H1 (cell line): ENCODE measurements around the gene CCDC137. TPM values are rescaled to one million over a fixed set of nuclear protein-coding genes. Genes with fewer than 3 reads are reported as not detected.

ENCODE experiments used
- CBX5 ChIP-seq: fragments of 300-800, 300-1000 bp; sonication (generic); IDR thresholded peaks from 2 replicates; pipeline ENCODE4 v1.7.1; 2016; ENCODE audit warnings: antibody characterized with exemption, low read length, low read depth
- CHD7 ChIP-seq: fragments of 300-600 bp; sonication (generic); IDR thresholded peaks from 2 replicates; pipeline ENCODE4 v1.7.1; 2012; ENCODE audit warnings: low read length, moderate library complexity, mild to moderate bottlenecking, inconsistent platforms; ENCODE audit not compliant: insufficient replicate concordance
- CTBP2 ChIP-seq: IDR thresholded peaks from 2 replicates; pipeline ENCODE4 v1.7.0; 2011; ENCODE audit warnings: borderline replicate concordance, mild to moderate bottlenecking, moderate library complexity, mixed read lengths, low read length; ENCODE audit not compliant: insufficient read depth, insufficient read length
- E2F6 ChIP-seq: IDR thresholded peaks from 2 replicates; pipeline ENCODE4 v1.6.1; 2012; ENCODE audit warnings: inconsistent platforms
- JUND ChIP-seq: IDR thresholded peaks from 2 replicates; pipeline ENCODE4 v1.6.1; 2011; ENCODE audit warnings: mild to moderate bottlenecking, improper control_type of control experiment, low read length
- POLR2AphosphoS5 ChIP-seq: IDR thresholded peaks from 2 replicates; pipeline ENCODE4 v1.6.1; 2011; ENCODE audit warnings: low read depth, low read length
- SRF ChIP-seq: IDR thresholded peaks from 2 replicates; pipeline ENCODE4 v1.6.1; 2011; ENCODE audit warnings: mild to moderate bottlenecking, low read depth, low read length, moderate library complexity
- TBP ChIP-seq: IDR thresholded peaks from 2 replicates; pipeline ENCODE4 v1.6.1; 2011; ENCODE audit warnings: low read depth, low read length, improper control_type of control experiment
- TEAD4 ChIP-seq: IDR thresholded peaks from 2 replicates; pipeline ENCODE4 v1.6.1; 2012; ENCODE audit warnings: low read depth, low read length, inconsistent platforms, mixed read lengths
- YY1 ChIP-seq: IDR thresholded peaks from 2 replicates; pipeline ENCODE4 v1.6.1; 2011; ENCODE audit warnings: low read depth, mild to moderate bottlenecking, low read length
- polyA plus RNA-seq, 7 experiments: library from polyadenylated mRNA; depleted of rRNA in 3 of 7; stranded (reverse) in 5 of 7; unstranded in 2 of 7; fragments of >200 nt in 5 of 7; fragments of 200-250 nt in 2 of 7; gene quantifications; 1 replicate in 5 of 7; 2 replicates in 1 of 7; 4 replicates in 1 of 7; pipeline versions ENCODE4 v1.2.1 to v1.2.3, GENCODE V29; 2011 to 2013; ENCODE audit warnings: missing spikeins in 2 of 7, mixed read lengths in 2 of 7
- total RNA-seq: library from RNA; stranded (reverse); fragmentation: NEBNext Ultra II Directional; extraction: Animal tissue kit (Norgen Biotek cat#: 25700); gene quantifications from 2 replicates; pipeline ENCODE4 v1.2.1, GENCODE V29; 2021

CCDC137 gene
- total and polyA plus RNA-seq, 2 of the 8 experiments (the other 6 are each of a cell fraction or from before 2014, with no cell fraction given), result 17.6 to 38.6 TPM

GRCh38 chr17:81691608-81692007, 25.1 kb downstream of the CCDC137 start (continued):
- TF ChIP-seq CHD7 (no peak), CTBP2 (no peak), CBX5 (no peak), JUND (no peak), E2F6 (no peak), POLR2AphosphoS5 (no peak), SRF (no peak), TEAD4 (no peak), TBP (no peak), YY1 (no peak)
